Right lung (tissue), 5 donors: Measurements from ENCODE around the gene SERTAD1. TPM values are rescaled to one million over a fixed set of nuclear protein-coding genes. Genes with fewer than 3 reads are reported as not detected.
A peak's percentile ranks its signal among the peaks of the same experiment; 100 is the strongest.
"Not testable (repeated sequence)": the region's sequence is repeated elsewhere in the genome, so short reads cannot be mapped to it uniquely, and the experiment has no call there.

ENCODE experiments used
- DNase-seq, 2 donors: peaks; one replicate each; pipeline ENCODE4 v3.0.0-alpha.2; 2013
- polyA plus RNA-seq, 5 donors: library from polyadenylated mRNA; unstranded; fragments of 120-200 nt; gene quantifications; one replicate each; pipeline versions ENCODE4 v1.2.1 to v1.2.3, GENCODE V29; 2013; ENCODE audit warnings: inconsistent platforms in 1 of 5, low replicate concordance in 1 of 5; ENCODE audit not compliant: insufficient read length in 5 of 5, insufficient read depth in 1 of 5

The SERTAD1 gene
- polyA plus RNA-seq, 5 donors = 4.2 to 9.0 (median 6.1) TPM

DNA sequence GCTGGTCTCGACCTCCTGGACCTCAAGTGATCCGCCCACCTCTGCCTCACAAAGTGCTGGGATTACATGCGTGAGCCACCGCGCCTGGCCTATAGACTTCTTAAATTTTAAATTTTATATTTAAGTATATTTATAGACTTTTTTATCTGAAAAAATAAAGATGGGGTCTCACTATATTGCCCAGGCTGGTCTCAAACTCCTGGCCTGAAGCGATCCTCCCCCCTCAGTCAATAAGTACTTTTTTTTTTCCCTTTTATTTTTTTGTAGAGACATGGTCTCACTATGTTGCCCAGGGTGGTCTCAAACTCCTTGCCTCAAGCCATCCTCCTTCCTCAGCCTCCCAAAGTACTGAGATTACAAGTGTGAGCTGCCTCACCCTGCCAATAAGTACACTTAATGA lies 1.9 kb downstream of the SERTAD1 start:
- no peak for DNase-seq

DNA sequence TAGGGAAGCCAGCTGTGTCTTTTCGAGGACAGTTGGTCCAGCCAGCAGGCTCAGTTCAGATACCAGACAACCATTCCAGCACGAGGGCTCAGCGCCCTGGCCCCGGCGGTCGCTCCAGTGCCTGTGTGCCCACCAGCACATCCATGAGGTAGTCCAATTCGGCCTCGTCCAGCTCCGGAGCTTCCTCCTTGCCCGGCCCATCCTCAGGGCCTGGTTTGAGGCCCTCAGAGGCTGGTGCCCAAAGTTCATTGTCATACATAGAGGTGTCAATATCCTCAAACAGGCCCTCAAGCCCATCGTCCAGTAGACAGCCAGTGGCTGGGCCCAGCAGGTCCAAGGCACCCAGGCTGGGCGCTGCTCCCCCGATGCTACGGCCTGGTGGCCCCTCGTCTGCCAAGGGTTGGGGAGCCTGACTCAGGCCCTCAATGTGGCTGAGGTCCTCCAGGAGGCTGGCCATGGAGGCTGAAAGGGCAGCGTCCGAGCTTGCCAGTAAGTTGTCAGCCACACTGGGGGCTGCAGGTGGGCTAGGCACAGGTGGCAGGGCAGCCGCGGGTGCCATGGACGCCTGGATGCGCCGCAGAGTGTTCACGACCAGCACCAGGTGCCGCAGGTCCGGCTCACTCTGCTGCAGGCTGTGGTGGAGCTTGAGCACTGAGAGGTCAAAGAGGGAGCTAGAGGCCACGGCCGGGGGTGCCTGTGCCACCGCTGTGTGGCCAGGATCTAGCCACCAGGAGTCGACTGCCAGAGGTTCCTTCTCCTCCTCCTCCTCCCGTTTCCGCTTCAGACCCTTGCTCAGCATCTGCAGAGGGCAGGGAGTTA lies 2.8 kb downstream of the SERTAD1 start:
- no peak for DNase-seq

DNA sequence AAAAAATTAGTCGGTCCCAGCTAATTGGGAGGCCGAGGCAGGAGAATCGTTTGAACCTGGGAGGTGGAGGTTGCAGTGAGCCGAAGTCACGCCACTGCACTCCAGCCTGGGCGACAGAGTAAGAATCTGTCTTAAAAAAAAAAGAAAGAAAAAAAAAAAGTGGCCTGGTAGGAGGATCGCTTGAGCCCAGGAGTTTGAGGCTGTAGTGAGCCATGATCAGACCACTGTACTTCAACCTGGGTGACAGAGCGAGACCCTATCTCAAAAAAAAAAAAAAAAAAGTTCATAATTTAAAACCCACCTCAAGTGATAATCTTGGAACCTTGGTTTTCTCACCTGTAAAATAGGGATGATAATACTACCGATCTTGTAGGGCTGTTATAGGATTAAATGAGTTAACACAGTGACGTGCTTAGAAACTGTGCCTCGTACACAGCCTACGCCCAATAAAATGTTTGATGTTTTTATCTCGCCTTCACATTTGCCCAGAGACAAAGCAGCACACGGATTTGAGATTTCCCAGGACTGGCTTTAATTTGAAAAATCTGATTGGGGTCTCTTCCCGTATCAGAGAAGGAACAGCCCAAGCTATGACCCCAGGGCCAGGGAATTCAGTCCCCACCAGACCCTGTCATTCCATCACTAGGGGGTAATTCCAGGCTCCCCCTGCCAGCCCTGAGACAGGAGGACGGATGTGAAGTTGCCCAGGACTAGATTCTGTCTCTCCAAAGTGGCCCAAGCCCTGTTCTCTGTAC lies 3.6 kb downstream of the SERTAD1 start:
- no peak for DNase-seq

DNA sequence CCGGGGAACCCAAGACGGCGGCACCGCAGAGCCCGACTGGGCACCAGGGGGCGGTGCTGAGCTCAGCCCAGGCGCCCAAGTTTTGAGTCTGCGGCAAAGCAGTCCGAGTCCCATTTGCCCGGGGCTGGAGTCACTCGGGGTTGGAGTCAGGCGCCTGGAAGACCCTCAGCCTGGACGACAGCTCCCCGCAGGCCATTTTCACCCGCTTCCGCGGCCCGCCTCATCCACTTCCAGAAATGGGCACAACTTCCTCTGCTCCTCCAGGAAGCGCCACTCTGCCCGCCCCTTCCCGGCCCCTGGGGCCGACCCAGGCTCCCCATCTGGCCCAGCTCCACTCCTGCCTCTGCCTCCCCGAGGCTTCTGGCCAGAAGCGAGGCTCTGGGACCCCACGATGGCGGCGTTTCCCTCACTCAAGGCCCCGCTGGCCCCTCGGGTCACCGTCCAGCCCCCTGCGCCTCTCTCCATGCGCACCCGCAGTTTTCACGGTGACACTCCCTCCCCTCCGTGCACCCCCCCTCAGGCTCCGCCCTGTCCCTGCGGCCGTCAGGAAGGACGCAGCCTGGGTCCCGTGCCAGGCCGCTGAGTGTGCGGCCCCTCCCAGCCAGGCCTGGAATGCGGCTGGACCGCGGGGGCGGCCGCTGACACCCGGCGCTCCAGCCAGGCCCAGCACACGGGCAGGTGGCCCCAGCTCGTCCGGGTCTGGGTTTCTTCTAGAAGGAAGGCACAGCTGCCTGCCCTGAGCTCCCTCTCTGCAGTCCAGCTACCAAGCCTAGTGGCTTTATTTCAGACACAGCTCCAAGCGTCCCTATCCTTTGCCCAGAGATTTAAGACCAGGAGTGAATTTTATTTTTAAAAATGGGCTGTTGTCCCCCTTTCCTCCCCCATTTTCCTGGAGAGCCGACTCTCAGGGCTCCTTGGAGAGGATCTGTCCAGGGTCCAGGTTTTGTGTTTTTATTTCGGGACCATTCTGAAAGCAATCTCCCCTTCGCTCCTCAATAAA lies 4.7 kb downstream of the SERTAD1 start:
- peak; percentile 96 to 99 for DNase-seq

DNA sequence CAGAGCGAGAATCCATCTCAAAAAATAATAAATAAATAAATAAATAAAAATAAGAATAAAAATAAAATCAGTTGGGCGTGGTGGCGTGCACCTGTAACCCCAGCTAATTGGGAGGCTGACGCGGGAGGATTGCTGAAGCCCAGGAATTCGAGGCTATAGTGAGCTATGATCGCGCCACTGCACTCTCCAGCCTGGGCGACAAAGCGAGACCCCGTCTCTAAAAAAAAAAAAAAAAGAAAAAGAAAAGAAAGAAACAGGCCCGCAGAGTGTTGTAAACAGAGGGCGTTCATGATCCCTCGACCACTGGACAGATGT lies 5.4 kb downstream of the SERTAD1 start:
- DNase-seq = no peak

DNA sequence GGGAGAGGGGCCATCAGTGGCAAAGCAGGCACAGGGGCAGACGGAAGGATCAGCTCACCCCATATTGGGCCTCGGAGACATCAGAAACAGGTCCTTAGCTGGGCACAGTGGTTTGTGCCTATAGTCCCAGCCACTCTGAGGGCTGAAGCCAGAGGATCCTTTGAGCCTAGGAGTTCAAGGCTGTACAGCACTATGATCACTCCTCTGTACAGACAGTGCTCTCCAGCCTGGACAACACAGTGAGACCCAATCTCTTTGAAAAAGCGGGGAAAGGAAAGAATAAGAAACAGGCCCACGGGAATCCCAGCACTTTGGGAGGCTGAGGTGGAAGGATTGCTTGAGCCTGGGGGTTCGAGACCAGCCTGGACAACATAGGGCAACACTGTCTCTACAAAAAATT lies 6.0 kb downstream of the SERTAD1 start:
- DNase-seq = no peak

DNA sequence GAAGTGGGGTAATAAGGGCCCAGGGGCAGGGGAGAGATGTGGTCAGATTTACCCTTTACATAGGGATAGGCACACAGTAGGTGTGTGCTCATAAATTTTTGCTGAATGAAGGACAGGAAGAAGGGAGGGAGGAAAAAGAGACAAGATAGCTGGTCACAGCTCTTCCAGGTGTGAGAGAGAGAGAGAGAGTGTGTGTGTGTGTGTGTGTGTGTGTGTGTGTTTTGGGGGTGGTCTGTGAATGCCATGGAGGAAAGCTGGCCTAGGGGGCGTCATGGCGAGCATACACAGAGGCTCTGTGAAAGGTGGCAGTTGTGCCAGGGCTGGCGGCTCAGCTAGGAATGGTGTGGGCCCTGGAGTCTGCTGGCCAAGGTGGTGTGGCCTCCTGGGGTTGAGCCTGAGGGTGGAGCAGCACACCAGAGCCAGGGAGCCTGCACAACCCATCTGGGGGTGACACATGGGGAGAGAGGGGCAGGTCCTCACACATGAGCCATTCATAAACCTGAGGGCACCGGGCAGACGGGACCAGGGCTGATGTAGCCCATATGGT lies 6.7 kb downstream of the SERTAD1 start:
- no peak for DNase-seq

DNA sequence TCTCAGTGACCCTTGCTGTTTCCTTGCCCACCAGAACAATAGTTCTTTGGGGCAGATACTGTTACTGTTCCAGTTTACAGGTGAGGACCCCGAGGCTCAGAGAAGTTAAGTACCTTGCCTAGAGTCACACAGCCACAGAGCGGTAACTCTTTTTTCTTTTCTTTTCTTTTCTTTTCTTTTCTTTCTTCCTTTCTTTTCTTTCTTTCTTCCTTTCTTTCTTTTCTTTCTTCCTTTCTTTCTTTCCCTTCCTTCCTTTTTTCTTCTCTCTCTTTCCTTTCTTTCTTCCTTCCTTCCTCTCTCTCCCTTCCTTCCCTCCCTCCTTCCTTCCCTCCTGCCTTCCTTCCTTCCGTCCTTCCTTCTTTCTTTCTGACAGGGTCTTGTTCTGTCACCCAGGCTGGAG lies 7.8 kb downstream of the SERTAD1 start:
- no peak for DNase-seq

DNA sequence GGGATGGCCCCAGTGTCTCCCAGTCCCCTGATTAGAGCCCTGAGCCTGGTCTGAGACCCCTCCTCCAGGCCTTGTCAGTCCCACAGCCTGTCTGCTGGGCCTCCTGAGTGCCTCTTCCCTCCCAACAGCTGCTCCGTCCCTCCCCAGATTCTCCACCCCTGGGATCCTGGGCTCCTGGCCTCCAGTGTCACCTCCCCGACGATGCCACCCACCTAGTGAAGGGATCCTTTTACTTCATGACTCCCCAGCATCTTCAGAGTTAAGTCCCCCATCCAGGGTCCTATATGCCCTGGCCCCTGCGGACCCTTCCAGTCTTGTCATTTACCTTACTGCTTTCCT lies 8.2 kb downstream of the SERTAD1 start:
- no peak for DNase-seq

DNA sequence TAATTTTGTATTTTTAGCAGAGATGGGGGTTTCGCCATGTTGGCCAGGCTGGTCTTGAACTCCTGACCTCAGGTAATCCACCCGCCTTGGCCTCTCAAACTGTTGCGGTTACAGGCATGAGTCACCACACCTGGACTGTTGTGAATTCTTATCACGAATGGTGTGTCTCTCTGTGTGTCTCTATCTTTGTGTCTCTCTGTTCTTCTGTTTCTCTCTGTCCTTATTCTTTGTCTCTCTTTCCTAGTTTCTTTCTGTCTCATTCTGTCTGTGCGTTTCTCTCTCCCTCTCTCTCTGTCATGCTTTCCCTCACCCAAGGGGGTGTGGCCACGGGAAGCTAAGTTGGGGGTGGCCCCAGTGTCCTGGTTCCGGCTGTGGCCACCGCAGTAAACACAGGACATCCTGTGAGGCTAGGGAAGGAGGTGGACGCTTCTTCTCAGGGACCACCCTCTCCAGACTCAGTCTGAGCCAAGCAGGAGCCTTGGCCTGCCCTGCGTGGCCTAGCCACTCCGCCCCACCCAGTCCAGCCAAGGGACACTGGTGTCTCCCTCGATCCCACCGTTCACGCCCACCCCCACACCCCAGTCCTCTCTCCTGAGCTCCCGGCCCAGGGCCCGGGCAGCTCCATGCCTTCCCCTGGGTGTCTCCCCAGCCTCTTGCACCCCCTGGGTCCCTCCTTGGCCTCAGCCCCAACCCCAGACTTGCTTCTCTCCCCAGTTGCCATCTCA lies 8.7 kb downstream of the SERTAD1 start:
- peak; percentile 57 to 61 for DNase-seq

DNA sequence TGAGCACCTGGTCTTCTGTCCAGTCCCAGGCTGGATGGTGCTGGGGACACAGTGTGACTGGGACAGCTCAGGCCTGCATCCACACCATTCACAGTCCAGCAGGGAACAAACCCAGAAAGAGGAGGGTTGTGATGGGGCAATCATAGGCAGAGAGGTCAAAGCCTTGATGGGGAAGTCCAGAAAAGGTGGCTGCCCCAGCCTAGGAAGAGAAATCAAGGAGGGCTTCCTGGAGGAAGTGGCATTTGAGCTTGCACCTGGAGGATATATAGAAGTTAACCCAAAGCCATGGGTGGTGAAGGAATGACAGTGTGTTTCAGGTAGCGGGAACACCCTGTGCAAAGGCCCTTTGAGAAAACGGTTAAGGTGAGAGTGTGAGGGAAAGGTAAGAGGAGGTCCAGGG lies 10.0 kb downstream of the SERTAD1 start:
- no peak for DNase-seq

DNA sequence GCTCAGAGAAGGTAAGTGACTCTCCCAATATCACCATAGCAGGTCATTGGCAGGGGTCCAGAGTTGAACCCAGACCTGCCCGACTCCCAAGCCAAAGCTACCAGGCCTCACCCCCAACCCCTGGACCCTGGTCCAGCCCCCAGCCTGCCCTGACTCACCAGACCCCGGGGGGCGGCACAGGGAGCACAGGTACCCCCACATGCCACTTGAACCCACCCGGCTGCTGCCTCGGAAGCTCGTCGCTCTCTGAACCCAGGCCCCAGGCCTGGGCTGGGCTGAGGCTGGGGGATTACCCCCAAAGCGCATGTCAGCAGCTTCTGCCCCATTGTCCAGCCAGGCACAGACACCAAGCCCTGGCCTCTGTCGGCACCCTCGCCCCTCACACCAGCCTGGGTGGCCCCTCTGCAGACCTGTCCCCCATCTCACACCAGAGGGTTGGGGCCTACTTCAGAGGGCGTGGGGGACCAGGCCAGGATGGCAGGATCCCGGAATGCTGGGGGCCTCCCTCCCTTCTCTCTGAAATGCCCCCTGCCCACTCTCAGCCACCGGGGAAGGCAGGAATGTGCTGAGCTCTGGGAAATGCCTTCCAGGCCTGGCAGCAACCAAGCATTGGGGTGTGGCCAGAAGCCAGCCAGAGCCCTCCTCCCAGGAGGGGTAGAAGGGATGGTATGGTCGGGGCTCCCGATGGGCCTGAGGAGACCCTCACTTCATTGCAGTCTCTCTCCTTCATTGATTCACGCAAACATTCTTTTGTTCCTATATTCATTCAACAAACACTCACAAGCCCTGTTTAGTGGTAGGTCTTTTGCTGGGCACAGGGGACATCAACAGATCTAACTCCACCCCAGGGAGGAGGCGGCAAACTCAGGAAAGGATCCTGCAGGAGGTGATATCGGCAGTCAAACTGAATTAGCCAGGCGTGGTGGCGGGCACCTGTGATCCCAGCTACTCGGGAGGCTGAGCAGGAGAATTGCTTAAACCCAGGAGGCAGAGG lies 11.0 kb downstream of the SERTAD1 start:
- DNase-seq = no peak

DNA sequence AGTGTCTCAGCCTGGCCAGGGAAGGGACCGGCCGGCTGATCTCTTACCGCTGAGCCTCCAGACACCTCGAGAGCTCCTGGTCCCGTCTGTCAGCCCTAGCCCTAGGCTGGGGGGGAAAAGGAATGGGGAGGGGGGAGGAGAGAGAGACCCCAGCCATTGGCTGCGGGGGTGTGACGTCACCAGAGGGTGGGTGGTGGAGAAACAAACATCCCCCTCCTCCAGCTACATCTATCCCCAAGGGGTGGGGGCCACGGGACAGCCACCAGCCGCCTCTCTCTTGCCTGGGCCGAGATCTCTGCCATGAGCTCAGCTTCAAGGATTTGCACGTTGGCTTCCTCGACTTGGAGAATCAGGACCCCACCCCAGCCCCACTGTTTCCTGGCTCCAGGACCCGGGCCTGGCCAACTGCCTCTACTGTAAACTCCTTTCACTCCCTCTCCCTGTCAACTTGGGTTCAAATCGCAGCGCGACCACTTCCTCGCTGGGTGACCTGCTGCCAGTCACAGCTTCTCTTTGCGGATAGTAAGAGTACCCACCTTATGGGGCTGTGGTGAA lies 12.4 kb downstream of the SERTAD1 start, which contains the start of gene PRX:
Gene PRX (minus strand): TSS at position 88 of the 555 bp plus-strand sequence. CDS start 5,446 bp downstream, outside the sequence.
- peak in 1 of 2 donors; percentile 35 for DNase-seq

DNA sequence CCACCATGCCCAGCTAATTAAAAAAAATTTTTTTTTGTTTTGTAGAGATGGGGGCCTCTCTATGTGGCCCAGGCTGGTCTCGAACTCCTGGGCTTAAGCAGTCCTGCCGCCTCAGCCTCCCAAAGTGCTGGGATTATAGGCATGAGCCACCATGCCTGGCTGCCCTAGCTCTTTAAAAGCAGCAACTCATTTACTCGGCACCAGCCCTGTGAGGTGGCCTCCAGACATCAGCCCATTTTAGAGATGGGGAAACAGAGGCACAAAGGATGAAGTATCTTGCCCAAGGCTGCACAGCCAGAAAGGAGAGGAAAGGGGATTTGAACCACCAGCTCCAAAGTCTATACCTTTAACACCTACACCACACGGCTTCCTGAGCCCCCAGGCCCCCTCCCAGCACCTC lies 12.9 kb downstream of the SERTAD1 start:
- DNase-seq = no peak

DNA sequence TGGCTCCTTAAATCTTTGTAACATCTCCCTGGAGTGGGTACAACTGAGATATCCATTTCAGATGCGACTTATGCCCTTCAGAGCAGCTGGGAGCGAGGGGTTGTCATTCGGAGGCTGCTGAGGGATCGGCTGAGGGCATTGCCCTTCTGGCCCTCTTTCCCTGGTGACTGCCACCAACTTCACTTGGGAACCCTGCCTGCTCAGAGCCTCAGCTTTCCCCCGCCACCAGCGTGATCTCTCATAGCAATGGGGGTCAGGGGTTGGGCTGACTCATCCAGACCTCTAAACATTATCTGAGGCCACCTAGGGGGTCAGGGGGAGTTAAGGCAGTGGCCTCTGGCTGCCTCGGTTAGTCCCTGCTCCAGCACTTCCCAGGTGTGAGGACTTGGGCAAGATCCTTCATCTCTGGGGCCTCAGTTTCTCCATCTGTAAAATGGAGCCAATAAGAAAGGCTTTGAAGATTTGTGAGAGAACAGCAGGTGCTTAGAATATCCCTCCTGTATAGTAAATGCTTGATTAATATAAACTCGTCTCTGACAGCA lies 13.8 kb downstream of the SERTAD1 start:
- no peak for DNase-seq

DNA sequence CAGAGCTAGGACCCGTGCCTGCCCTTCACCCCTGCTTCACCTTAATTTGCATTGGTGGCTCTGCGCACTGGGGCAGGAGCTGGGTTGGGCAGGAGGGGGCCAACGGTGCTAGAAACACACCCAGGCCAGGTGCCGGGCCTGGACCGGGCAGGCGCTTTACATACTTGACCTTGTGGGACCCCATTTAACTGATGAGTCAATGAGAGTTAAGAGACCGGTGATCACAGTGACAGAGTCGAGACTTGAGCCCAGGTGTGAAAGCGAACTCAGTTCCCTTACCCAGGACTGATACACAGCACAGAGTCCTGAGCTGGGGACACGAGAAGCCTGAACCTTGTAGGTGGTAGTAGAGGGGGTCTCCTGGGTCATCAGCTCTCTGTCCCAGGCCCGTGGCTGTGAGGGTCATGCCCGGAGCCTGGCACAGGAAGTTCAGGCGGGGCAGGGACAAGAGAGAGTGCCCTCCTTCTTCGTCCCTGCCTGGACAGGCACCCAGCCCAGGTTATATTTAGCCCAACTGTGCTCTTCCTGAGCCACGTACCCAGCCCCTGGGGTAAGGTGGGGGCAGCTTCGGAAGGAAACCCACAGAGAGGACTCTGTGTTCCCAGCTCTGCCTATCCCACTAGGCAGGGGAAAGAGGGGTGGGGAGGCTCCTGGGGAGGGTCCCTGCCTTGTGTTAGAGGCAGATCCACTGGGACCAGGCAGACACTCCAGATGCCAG lies 14.5 kb downstream of the SERTAD1 start:
- no peak for DNase-seq

DNA sequence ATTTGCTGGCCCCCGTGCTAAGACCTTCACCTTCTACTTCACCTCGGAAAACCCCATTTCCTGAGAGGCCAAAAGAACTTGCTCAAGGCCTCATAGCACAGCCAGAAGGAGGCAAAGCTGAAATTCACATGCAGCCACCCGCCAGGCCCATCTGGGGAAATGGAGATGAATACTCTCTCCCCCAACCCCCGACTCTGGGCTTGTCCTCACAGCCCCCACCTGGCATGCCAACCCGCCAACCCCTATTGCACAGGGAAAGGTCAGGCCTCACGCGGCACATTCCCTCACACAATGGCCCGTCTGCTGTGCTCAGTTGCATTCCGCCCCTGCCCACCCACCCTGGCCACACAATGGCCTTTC lies 15.8 kb downstream of the SERTAD1 start:
- DNase-seq = no peak

DNA sequence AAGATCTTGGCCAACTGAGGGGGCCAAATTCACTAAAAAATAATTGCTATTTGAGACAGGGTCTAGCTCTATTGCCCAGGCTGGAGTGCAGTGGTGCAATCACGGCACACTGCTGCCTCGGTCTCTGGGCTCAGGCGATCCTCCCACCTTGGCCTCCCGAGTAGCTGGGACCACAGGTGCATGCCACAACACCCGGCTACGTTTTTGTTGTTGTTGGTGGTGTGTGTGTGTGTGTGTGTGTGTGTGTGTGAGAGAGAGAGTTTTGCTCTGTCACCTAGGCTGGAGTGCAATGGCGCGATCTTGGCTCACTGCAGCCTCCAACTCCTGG lies 17.2 kb downstream of the SERTAD1 start:
- not testable (repeated sequence) for DNase-seq
